ENCODE results near the gene FOXN4. TPM values are rescaled to one million over a fixed set of nuclear protein-coding genes. Genes with fewer than 3 reads are reported as not detected.

FOXN4 gene
- total RNA-seq, 4 donors from 2014 or later = not detected

DNA sequence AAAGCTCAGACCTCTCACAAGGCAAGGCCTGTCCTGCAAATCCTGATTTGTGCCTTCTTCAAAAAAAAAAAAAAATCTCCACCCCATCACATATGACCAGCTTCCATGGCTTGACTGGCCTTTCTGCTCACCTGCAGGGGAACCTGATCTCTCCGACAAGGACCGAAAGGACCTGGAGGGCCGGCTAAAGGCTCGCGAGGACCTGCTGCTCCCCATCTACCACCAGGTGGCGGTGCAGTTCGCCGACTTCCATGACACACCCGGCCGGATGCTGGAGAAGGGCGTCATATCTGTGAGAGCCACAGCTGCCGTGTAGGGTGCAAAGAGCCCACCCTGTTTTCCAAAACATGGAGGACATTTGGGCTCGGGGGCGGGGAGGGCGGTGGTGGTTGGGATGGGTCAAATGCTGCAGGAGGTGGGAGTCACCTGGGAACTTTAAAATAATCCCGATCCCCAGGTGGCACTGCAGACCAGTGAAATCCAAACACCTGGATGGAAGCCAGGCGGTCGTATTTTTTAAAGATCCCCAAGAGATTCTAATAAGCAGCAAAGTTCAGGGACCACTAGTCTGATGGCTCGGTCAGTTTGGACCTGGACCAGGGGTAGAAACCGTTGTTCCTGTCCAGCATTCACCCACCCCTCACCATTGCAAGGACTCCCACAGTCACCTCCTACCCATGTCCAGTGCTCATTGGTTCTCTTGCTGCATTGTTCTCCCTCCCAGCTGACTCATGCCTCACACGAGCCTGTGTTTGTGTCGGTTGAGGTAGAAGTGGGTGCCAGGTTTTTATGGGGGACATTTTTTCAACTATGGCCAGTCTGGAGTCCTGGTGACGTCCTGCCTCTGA lies 44.8 kb downstream of the FOXN4 start:
- TF ChIP-seq, protein P1, sequence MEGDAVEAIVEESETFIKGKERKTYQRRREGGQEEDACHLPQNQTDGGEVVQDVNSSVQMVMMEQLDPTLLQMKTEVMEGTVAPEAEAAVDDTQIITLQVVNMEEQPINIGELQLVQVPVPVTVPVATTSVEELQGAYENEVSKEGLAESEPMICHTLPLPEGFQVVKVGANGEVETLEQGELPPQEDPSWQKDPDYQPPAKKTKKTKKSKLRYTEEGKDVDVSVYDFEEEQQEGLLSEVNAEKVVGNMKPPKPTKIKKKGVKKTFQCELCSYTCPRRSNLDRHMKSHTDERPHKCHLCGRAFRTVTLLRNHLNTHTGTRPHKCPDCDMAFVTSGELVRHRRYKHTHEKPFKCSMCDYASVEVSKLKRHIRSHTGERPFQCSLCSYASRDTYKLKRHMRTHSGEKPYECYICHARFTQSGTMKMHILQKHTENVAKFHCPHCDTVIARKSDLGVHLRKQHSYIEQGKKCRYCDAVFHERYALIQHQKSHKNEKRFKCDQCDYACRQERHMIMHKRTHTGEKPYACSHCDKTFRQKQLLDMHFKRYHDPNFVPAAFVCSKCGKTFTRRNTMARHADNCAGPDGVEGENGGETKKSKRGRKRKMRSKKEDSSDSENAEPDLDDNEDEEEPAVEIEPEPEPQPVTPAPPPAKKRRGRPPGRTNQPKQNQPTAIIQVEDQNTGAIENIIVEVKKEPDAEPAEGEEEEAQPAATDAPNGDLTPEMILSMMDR (IDR thresholded peaks at IDR 0.05 in 4 of 5, conservative IDR thresholded peaks at IDR 0.05 in 1 of 5) = peak; percentile 58 to 77 (median 67)
- TF ChIP-seq POLR2A (IDR thresholded peaks at IDR 0.05) = no peak
- H3K9me3 ChIP-seq = no peaks in the 10 kb centered on the region
- H3K4me3 ChIP-seq = no peak overlapping the region
- DNase-seq (peak in 1 of 2 donors; percentile 68), ATAC-seq (peak in 1 of 2 donors; percentile 34)
- H3K4me1 ChIP-seq = no peaks in the 10 kb centered on the region
- peak overlapping the region; percentile 20 to 64 (median 44) for H3K27ac ChIP-seq
- in situ Hi-C loops (cut with MboI; ENCODE audit: low sequenced_read_pairs in 4 of 4) = loop anchor here in 3 of 4 donors (10.0 to 25.0 kb wide), 2 partner anchors 120 to 123 kb away; no protein-coding TSS in a partner anchor
- H3K27me3 ChIP-seq = no peaks in the 10 kb centered on the region
- intact Hi-C loops (cut with DNase I; ENCODE audit: low total_unique reads) = no loop called here
- H3K36me3 ChIP-seq = peaks cover 18 to 92% of the 10 kb centered on the region in 2 donors

DNA sequence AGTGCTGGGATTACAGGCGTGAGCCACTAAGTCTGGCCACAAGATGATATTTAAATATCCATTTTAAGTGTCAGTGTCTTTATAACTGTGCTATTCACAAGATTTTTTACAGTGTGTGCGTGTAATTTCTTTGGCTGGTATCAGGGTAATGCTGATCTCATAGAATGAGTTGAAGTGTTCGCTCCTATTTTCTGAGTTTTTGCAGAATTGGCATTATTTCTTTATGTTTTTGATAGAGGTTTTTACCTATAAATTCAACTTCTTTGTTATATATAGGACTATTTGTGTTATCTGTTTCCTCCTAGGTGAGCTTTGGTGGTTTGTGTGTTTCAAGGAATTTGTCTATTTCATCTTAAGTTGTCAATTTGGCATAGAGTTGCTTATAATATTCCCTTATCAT lies 45.6 kb downstream of the FOXN4 start:
- in situ Hi-C loops (cut with MboI; ENCODE audit: low sequenced_read_pairs in 4 of 4) (loop anchor here in 3 of 4 donors (10.0 to 25.0 kb wide), 2 partner anchors 121 to 124 kb away; no protein-coding TSS in a partner anchor), intact Hi-C loops (cut with DNase I; ENCODE audit: low total_unique reads) (no loop called here)
- H3K36me3 ChIP-seq = peaks cover 18 to 100% of the 10 kb centered on the region in 2 donors

DNA sequence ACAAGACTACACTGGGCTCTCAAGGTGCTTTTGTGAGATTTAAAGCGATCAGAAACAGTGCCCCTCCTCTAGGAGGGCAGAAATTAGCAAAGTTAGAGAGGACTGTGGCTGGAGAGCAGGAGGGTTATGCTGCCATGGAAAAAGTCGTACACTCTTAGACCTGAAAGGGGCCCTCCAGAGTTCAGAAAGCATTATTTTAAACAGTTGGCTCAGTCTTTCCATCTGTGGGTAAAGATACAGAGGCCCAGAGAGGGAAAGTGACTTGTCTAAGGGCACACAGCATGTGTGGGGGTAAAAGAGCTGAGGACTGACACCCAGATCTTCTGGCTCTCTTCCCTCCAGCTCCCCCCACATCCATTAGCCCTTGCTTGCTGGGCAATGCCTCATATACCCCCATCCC lies 47.1 kb downstream of the FOXN4 start:
- no peaks in the 10 kb centered on the region for H3K9me3 ChIP-seq
- no peaks in the 10 kb centered on the region for H3K27me3 ChIP-seq
- DNase-seq (no peak), ATAC-seq (no peak)
- H3K27ac ChIP-seq = no peak overlapping the region
- in situ Hi-C loops (cut with MboI; ENCODE audit: low sequenced_read_pairs in 4 of 4) = loop anchor here in 3 of 4 donors (10.0 to 25.0 kb wide), 2 partner anchors 123 to 125 kb away; no protein-coding TSS in a partner anchor
- intact Hi-C loops (cut with DNase I; ENCODE audit: low total_unique reads) = no loop called here
- TF ChIP-seq POLR2A (IDR thresholded peaks at IDR 0.05) = no peak
- TF ChIP-seq, protein P1 (IDR thresholded peaks at IDR 0.05 in 4 of 5, conservative IDR thresholded peaks at IDR 0.05 in 1 of 5) = no peak
- peaks cover 18 to 94% of the 10 kb centered on the region in 2 donors for H3K36me3 ChIP-seq
- no peak overlapping the region for H3K4me3 ChIP-seq
- H3K4me1 ChIP-seq = no peaks in the 10 kb centered on the region

More for the DNA sequence above, 45.6 kb downstream of the FOXN4 start:
- TF ChIP-seq POLR2A (IDR thresholded peaks at IDR 0.05) = no peak
- TF ChIP-seq, protein P1 (IDR thresholded peaks at IDR 0.05 in 4 of 5, conservative IDR thresholded peaks at IDR 0.05 in 1 of 5) = no peak
- Histone ChIP-seq H3K27me3 (no peaks in the 10 kb centered on the region), H3K4me3 (no peak overlapping the region), H3K4me1 (no peaks in the 10 kb centered on the region), H3K27ac (no peak overlapping the region), H3K9me3 (no peaks in the 10 kb centered on the region)
- ATAC-seq (no peak), DNase-seq (no peak)

DNA sequence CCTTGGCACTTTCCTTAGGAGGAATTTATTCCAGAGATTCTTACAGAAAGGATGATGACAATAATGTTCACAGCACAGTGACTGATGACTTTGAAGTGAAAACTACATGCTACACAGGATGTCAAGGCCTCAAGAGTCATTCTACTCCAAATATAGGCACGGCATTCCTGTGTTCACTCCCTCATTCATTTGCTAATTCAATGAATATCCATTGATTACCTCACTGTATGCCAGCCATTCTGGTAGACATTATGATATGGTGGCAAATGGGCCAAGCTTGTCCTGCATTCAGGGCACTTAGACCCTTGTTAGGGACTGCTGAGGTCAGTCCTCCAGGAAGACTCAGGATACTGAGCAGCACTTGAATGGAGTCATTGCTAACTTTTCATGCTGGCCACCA lies 48.0 kb downstream of the FOXN4 start:
- H3K4me3 ChIP-seq = no peak overlapping the region
- in situ Hi-C loops (cut with MboI; ENCODE audit: low sequenced_read_pairs in 4 of 4) (loop anchor here in 3 of 4 donors (10.0 to 25.0 kb wide), 2 partner anchors 124 to 126 kb away; no protein-coding TSS in a partner anchor), intact Hi-C loops (cut with DNase I; ENCODE audit: low total_unique reads) (no loop called here)
- ATAC-seq (no peak), DNase-seq (no peak)
- H3K27me3 ChIP-seq = no peaks in the 10 kb centered on the region
- H3K9me3 ChIP-seq = no peaks in the 10 kb centered on the region
- peaks cover 3 to 6% of the 10 kb centered on the region in 2 donors for H3K4me1 ChIP-seq
- H3K36me3 ChIP-seq = peaks cover 12 to 94% of the 10 kb centered on the region in 2 donors
- no peak overlapping the region for H3K27ac ChIP-seq
- TF ChIP-seq POLR2A (IDR thresholded peaks at IDR 0.05) = no peak
- TF ChIP-seq, protein P1 (IDR thresholded peaks at IDR 0.05 in 4 of 5, conservative IDR thresholded peaks at IDR 0.05 in 1 of 5) = no peak

Data from gastrocnemius medialis (tissue), 4 donors.